Upper lobe of right lung (tissue), 1 donor: ENCODE results near the gene SORL1. TPM values are rescaled to one million over a fixed set of nuclear protein-coding genes. Genes with fewer than 3 reads are reported as not detected.
A peak's percentile ranks its signal among the peaks of the same experiment; 100 is the strongest.

ENCODE experiments used
- ATAC-seq: fragments of 200-7000 bp; cut with Tn5 transposase; one replicate; pipeline ENCODE4 v1.9.1; 2020; ENCODE audit warnings: mild to moderate bottlenecking, moderate library complexity
- DNase-seq: peaks from one replicate; pipeline ENCODE4 v3.0.0-alpha.2; 2020
- H3K27ac ChIP-seq: fragments of 200-600 bp; one replicate; pipeline ENCODE4 v1.8.0; 2022
- H3K27me3 ChIP-seq: fragments of 200-600 bp; one replicate; pipeline ENCODE4 v1.8.0; 2022; ENCODE audit warnings: mild to moderate bottlenecking
- H3K36me3 ChIP-seq: fragments of 200-600 bp; one replicate; pipeline ENCODE4 v1.8.0; 2022
- H3K4me1 ChIP-seq: fragments of 200-600 bp; one replicate; pipeline ENCODE4 v1.8.0; 2022
- H3K4me3 ChIP-seq: fragments of 200-600 bp; one replicate; pipeline ENCODE4 v1.8.0; 2022; ENCODE audit warnings: mild to moderate bottlenecking
- H3K9me3 ChIP-seq: fragments of 200-600 bp; one replicate; pipeline ENCODE4 v1.8.0; 2022
- intact Hi-C: fragments of 100-400 bp; cut with DNase I; formaldehyde crosslinking; loops from one replicate; pipeline ENCODE4 v1.11.0; 2022
- total RNA-seq: library from RNA; stranded (reverse); fragmentation: NEBNext Ultra II Directional; extraction: Animal tissue kit (Norgen Biotek cat#: 25700); gene quantifications from one replicate; pipeline ENCODE4 v1.2.1, GENCODE V29; 2021
- TF ChIP-seq, protein P1 (sequence below): fragments of 200-600 bp; IDR thresholded peaks from one replicate; pipeline ENCODE4 v1.8.0; 2022; ENCODE audit warnings: antibody characterized with exemption
- donor health status: DM: no; HTN: yes; CAD: no; lungs with severe emphysema.

Gene SORL1
- total RNA-seq, 1 donor from 2014 or later, result 48.3 TPM

GRCh38 chr11:121412000-121412587 is 40.0 kb upstream of the SORL1 start:
- intact Hi-C loops, result no loop called here
- H3K9me3 ChIP-seq, result no peaks in the 10 kb centered on the region
- TF ChIP-seq, protein P1, sequence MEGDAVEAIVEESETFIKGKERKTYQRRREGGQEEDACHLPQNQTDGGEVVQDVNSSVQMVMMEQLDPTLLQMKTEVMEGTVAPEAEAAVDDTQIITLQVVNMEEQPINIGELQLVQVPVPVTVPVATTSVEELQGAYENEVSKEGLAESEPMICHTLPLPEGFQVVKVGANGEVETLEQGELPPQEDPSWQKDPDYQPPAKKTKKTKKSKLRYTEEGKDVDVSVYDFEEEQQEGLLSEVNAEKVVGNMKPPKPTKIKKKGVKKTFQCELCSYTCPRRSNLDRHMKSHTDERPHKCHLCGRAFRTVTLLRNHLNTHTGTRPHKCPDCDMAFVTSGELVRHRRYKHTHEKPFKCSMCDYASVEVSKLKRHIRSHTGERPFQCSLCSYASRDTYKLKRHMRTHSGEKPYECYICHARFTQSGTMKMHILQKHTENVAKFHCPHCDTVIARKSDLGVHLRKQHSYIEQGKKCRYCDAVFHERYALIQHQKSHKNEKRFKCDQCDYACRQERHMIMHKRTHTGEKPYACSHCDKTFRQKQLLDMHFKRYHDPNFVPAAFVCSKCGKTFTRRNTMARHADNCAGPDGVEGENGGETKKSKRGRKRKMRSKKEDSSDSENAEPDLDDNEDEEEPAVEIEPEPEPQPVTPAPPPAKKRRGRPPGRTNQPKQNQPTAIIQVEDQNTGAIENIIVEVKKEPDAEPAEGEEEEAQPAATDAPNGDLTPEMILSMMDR, result no peak
- H3K36me3 ChIP-seq, result no peaks in the 10 kb centered on the region
- peak; percentile 59 for ATAC-seq
- DNase-seq, result no peak
- peaks cover 22% of the 10 kb centered on the region for H3K4me1 ChIP-seq
- H3K27ac ChIP-seq, result no peak overlapping the region
- no peaks in the 10 kb centered on the region for H3K27me3 ChIP-seq
- H3K4me3 ChIP-seq, result no peak overlapping the region

DNA sequence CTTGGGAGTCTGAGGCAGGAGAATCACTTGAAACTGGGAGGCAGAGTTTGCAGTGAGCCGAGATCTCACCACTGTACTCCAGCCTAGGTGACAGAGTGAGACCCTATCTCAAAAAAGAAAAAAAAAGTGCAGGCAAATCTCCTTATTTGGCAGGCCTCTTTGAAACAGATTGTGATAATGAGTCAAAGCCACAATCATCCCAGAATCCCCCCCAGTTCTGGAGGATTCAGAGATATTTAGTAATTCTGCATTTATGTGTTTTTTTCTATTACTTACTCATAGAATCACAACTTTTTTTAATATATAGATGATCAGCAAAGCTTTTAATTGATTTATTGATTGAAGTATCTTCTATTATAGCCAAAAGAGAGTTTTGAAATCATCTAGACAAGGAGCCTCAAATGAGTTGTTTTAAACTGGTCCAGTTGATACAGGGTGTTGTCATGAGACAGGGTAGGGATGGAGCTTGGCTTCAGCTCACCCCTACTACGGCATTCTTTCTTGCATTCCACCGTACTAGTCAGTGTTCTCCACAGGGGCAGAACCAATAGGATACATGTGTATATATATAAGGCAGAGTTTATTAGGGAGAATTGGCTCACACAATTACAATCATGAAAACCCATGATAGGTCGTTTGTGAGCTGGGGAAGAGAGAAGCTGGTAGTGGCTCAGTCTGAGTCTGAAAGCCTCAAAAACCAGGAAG is 39.3 kb upstream of the SORL1 start:
- Histone ChIP-seq H3K4me1 (peaks cover 30% of the 10 kb centered on the region), H3K4me3 (no peak overlapping the region), H3K36me3 (no peaks in the 10 kb centered on the region), H3K27me3 (no peaks in the 10 kb centered on the region), H3K27ac (no peak overlapping the region), H3K9me3 (no peaks in the 10 kb centered on the region)
- ATAC-seq (no peak), DNase-seq (no peak)
- TF ChIP-seq, protein P1, result no peak
- intact Hi-C loops, result no loop called here

- Histone ChIP-seq H3K4me1 (peaks cover 41% of the 10 kb centered on the region), H3K9me3 (no peaks in the 10 kb centered on the region), H3K4me3 (no peak overlapping the region), H3K36me3 (no peaks in the 10 kb centered on the region), H3K27ac (no peak overlapping the region), H3K27me3 (no peaks in the 10 kb centered on the region)
- no peak for ATAC-seq
- TF ChIP-seq, protein P1, result no peak
- intact Hi-C loops, result no loop called here
- no peak for DNase-seq
Observed at GRCh38 chr11:121414141-121414913, 37.8 kb upstream of the SORL1 start.

DNA sequence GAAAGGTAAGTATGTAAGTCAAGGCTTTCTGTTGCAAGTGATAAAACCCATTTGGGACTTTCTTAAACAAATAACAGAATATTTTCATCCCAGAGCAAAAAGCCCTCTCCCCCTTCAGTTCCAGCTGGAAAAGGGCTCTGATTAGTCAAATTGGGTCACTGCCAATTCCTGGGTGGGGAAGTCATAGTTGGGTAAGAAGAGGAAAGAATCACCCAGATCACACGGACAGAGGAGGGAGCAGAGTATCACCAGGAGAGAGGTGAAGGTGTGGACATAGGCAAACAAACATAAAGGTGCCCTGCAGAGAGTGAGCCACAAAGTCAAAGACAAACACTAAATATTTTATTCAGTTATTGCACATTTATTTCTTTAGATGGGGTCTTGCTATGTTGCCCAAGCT is 36.3 kb upstream of the SORL1 start:
- TF ChIP-seq, protein P1, result no peak
- H3K36me3 ChIP-seq, result no peaks in the 10 kb centered on the region
- peaks cover 41% of the 10 kb centered on the region for H3K4me1 ChIP-seq
- intact Hi-C loops, result no loop called here
- H3K9me3 ChIP-seq, result no peaks in the 10 kb centered on the region
- DNase-seq (no peak), ATAC-seq (no peak)
- H3K4me3 ChIP-seq, result no peak overlapping the region
- no peaks in the 10 kb centered on the region for H3K27me3 ChIP-seq
- H3K27ac ChIP-seq, result no peak overlapping the region

- no peaks in the 10 kb centered on the region for H3K36me3 ChIP-seq
- TF ChIP-seq, protein P1, result no peak
- H3K27ac ChIP-seq, result peak overlapping the region; percentile 75
- H3K9me3 ChIP-seq, result no peaks in the 10 kb centered on the region
- no peak overlapping the region for H3K4me3 ChIP-seq
- no peaks in the 10 kb centered on the region for H3K27me3 ChIP-seq
- ATAC-seq, result peak; percentile 93
- DNase-seq, result peak; percentile 87
- H3K4me1 ChIP-seq, result peaks cover 41% of the 10 kb centered on the region
- intact Hi-C loops, result no loop called here
Observed at GRCh38 chr11:121417055-121417551, 35.0 kb upstream of the SORL1 start.
